Thyroid gland (tissue), 4 donors: Measurements from ENCODE around the gene ZNF467.

Source experiments
- CTCF ChIP-seq, 6 experiments: fragments of 200-600 bp in 3 of 6; fragments of 450-650 bp in 3 of 6; sonication (generic) in 3 of 6; IDR thresholded peaks; one replicate each; pipeline ENCODE4 v1.5.1; 2016 to 2019; ENCODE audit warnings: antibody characterized with exemption in 6 of 6, mild to moderate bottlenecking in 2 of 6, inconsistent platforms in 1 of 6, moderate library complexity in 1 of 6
- POLR2A ChIP-seq, 2 donors: fragments of 450-650 bp; IDR thresholded peaks; one replicate each; pipeline ENCODE4 v1.6.1; 2017; ENCODE audit warnings: antibody characterized with exemption in 2 of 2, mild to moderate bottlenecking in 2 of 2, moderate library complexity in 1 of 2

GRCh38 chr7:149725426-149725821 is 48.0 kb downstream of the ZNF467 start:
- TF ChIP-seq CTCF (IDR thresholded peaks at IDR 0.05) (no peak), POLR2A (IDR thresholded peaks at IDR 0.05) (no peak)
